Vagina (tissue), 2 donors: ENCODE measurements around the gene CD58. TPM values are rescaled to one million over a fixed set of nuclear protein-coding genes. Genes with fewer than 3 reads are reported as not detected.
A peak's percentile ranks its signal among the peaks of the same experiment; 100 is the strongest.

Source experiments
- DNase-seq, 2 donors: peaks; one replicate each; pipeline ENCODE4 v3.0.0-alpha.2; 2017; ENCODE audit errors: extremely low spot score in 2 of 2
- H3K27ac ChIP-seq: fragments of 200-600 bp; sonication (generic); one replicate; pipeline ENCODE4 v1.5.1; 2019
- H3K27me3 ChIP-seq: fragments of 200-600 bp; sonication (generic); one replicate; pipeline ENCODE4 v1.5.1; 2019
- H3K36me3 ChIP-seq, 2 donors: fragments of 200-600 bp; sonication (generic); one replicate each; pipeline ENCODE4 v1.5.1; 2017 to 2019
- H3K4me1 ChIP-seq: fragments of 200-600 bp; sonication (generic); one replicate; pipeline ENCODE4 v1.5.1; 2019
- H3K4me3 ChIP-seq, 2 donors: fragments of 200-600 bp; sonication (generic); 1 replicate in 1 of 2; 2 replicates in 1 of 2; pipeline ENCODE4 v1.5.1; 2016 to 2019
- H3K9me3 ChIP-seq: fragments of 200-600 bp; sonication (generic); one replicate; pipeline ENCODE4 v1.5.1; 2019
- CTCF ChIP-seq, 3 experiments: fragments of 450-650 bp in 2 of 3; fragments of 200-600 bp in 1 of 3; sonication (generic) in 1 of 3; IDR thresholded peaks; one replicate each; pipeline ENCODE4 v1.5.1; 2017 to 2019; ENCODE audit warnings: antibody characterized with exemption in 3 of 3, mild to moderate bottlenecking in 2 of 3, moderate library complexity in 2 of 3
- POLR2A ChIP-seq, 2 donors: fragments of 450-650 bp; IDR thresholded peaks; one replicate each; pipeline ENCODE4 v1.6.1; 2017; ENCODE audit warnings: antibody characterized with exemption in 2 of 2, mild to moderate bottlenecking in 2 of 2, moderate library complexity in 2 of 2
- POLR2AphosphoS5 ChIP-seq, 2 donors: sonication (generic); formaldehyde crosslinking; IDR thresholded peaks; one replicate each; pipeline ENCODE4 v1.9.0; 2017; ENCODE audit warnings: antibody characterized with exemption in 2 of 2, mild to moderate bottlenecking in 2 of 2, low read depth in 1 of 2; ENCODE audit not compliant: insufficient read depth in 1 of 2
- intact Hi-C: fragments of 100-400 bp; cut with DNase I; formaldehyde crosslinking; loops from one replicate; pipeline ENCODE4 v1.15.1; 2023
- total RNA-seq: library from RNA; depleted of rRNA; stranded (reverse); fragments of >200 nt; gene quantifications from one replicate; pipeline ENCODE4 v1.2.3, GENCODE V29; 2016

The CD58 gene
- total RNA-seq, 1 donor from 2014 or later: 54.5 TPM

- intact Hi-C loops: no loop called here
- H3K4me3 ChIP-seq: no peak overlapping the region
- no peaks in the 10 kb centered on the region for H3K36me3 ChIP-seq
- no peak for DNase-seq
- H3K4me1 ChIP-seq: peaks cover 40% of the 10 kb centered on the region
- peak overlapping the region; percentile 60 for H3K27ac ChIP-seq
- H3K9me3 ChIP-seq: no peaks in the 10 kb centered on the region
- TF ChIP-seq POLR2A (IDR thresholded peaks at IDR 0.05) (no peak), CTCF (IDR thresholded peaks at IDR 0.05) (no peak), POLR2AphosphoS5 (IDR thresholded peaks at IDR 0.05; ENCODE audit: insufficient read depth in 1 of 2, low read depth in 1 of 2) (no peak)
- no peaks in the 10 kb centered on the region for H3K27me3 ChIP-seq
Observed at GRCh38 chr1:116495535-116495934, 75.3 kb downstream of the CD58 start.

GRCh38 chr1:116494745-116495144 lies 76.1 kb downstream of the CD58 start:
- Histone ChIP-seq H3K4me3 (no peak overlapping the region), H3K27ac (no peak overlapping the region), H3K36me3 (no peaks in the 10 kb centered on the region), H3K4me1 (peaks cover 40% of the 10 kb centered on the region), H3K27me3 (no peaks in the 10 kb centered on the region), H3K9me3 (no peaks in the 10 kb centered on the region)
- TF ChIP-seq CTCF (IDR thresholded peaks at IDR 0.05) (no peak), POLR2AphosphoS5 (IDR thresholded peaks at IDR 0.05; ENCODE audit: insufficient read depth in 1 of 2, low read depth in 1 of 2) (no peak), POLR2A (IDR thresholded peaks at IDR 0.05) (no peak)
- intact Hi-C loops: loop anchor here (5.0 kb wide), 1 partner anchor 342 kb away; no protein-coding TSS in a partner anchor
- DNase-seq: no peak

GRCh38 chr1:116494353-116494692 lies 76.5 kb downstream of the CD58 start:
- DNase-seq: no peak
- Histone ChIP-seq H3K4me1 (peaks cover 36% of the 10 kb centered on the region), H3K36me3 (no peaks in the 10 kb centered on the region), H3K27ac (no peak overlapping the region), H3K9me3 (no peaks in the 10 kb centered on the region), H3K4me3 (no peak overlapping the region), H3K27me3 (no peaks in the 10 kb centered on the region)
- no peak for TF ChIP-seq POLR2A (IDR thresholded peaks at IDR 0.05)
- no peak for TF ChIP-seq CTCF (IDR thresholded peaks at IDR 0.05)
- no peak for TF ChIP-seq POLR2AphosphoS5 (IDR thresholded peaks at IDR 0.05; ENCODE audit: insufficient read depth in 1 of 2, low read depth in 1 of 2)
- intact Hi-C loops: loop anchor here (5.0 kb wide), 1 partner anchor 342 kb away; no protein-coding TSS in a partner anchor

- H3K27me3 ChIP-seq: no peaks in the 10 kb centered on the region
- H3K27ac ChIP-seq: no peak overlapping the region
- peaks cover 30% of the 10 kb centered on the region for H3K4me1 ChIP-seq
- H3K36me3 ChIP-seq: no peaks in the 10 kb centered on the region
- no peaks in the 10 kb centered on the region for H3K9me3 ChIP-seq
- no peak overlapping the region for H3K4me3 ChIP-seq
- intact Hi-C loops: loop anchor here (5.0 kb wide), 1 partner anchor 341 kb away; no protein-coding TSS in a partner anchor
- TF ChIP-seq POLR2A (IDR thresholded peaks at IDR 0.05) (no peak), CTCF (IDR thresholded peaks at IDR 0.05) (no peak), POLR2AphosphoS5 (IDR thresholded peaks at IDR 0.05; ENCODE audit: insufficient read depth in 1 of 2, low read depth in 1 of 2) (no peak)
- DNase-seq: no peak
Observed at GRCh38 chr1:116493484-116494352, 77.1 kb downstream of the CD58 start.

- no peaks in the 10 kb centered on the region for H3K9me3 ChIP-seq
- H3K4me3 ChIP-seq: no peak overlapping the region
- TF ChIP-seq POLR2A (IDR thresholded peaks at IDR 0.05) (no peak), CTCF (IDR thresholded peaks at IDR 0.05) (no peak), POLR2AphosphoS5 (IDR thresholded peaks at IDR 0.05; ENCODE audit: insufficient read depth in 1 of 2, low read depth in 1 of 2) (no peak)
- H3K27ac ChIP-seq: no peak overlapping the region
- peaks cover 28% of the 10 kb centered on the region for H3K4me1 ChIP-seq
- no peak for DNase-seq
- no peaks in the 10 kb centered on the region for H3K27me3 ChIP-seq
- H3K36me3 ChIP-seq: no peaks in the 10 kb centered on the region
- intact Hi-C loops: loop anchor here (5.0 kb wide), 1 partner anchor 341 kb away; no protein-coding TSS in a partner anchor
Observed at GRCh38 chr1:116493036-116493435, 77.8 kb downstream of the CD58 start.
